NOMO-1 treated with dmso at 0.1 percent for 144 hours (cell line): Measurements from ENCODE around the gene KCNE4.

Experiments
- DNase-seq: peaks from one replicate; lab custom pipeline; 2025; ENCODE audit not compliant: unreplicated experiment; lab: John Stamatoyannopoulos, UW

KCNE4 gene

DNA sequence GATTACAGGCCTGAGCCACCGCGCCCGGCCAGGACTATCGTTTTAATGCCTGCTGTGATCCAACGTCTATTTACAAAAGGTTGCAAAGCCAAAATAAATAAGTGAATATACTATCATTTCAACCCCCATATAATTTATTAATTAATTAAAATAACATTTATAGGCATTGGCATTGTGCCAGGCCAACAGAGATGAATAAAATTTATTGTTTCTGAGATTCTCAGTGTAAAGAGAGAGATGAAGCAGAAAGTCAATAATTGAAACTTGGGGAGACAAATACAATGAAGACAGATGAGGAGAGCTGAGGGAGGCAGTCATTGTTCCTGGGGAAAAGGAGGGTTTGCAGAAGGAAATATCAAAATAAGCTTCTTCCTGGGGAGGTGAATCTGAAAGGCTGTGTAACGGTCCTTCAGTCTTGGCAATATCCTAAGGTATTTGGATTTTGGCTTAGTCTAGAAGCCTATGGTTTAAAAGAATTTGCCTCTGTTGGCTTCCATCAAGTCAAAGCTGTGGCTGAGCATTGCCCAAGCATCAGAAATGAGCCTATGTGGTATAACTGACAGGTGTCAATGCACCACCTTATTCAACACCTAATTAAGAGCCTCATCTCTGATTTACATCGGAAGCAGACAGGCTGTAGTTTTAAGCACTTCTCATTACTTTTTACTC lies 31.5 kb downstream of the KCNE4 start:
- DNase-seq, result no peak

DNA sequence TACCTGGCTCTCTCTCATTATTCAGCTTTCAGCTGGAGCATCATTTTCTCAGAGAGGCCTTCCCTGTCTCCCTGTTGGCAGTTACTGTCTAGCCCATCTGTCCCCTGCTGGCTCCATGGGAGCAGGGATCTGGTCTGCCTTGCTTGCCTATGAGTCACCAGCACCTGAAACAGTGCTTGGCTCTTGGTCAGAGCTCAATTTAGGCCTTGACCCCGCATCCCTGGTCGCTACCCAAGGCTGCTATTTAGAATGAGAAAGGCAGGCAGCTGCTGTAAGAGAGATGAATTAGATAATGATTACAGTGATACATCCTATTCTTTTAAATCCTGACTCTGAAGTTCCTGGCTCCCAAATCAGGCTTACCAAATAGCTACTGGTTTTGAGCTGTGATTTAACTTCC lies 32.9 kb downstream of the KCNE4 start:
- no peak for DNase-seq

DNA sequence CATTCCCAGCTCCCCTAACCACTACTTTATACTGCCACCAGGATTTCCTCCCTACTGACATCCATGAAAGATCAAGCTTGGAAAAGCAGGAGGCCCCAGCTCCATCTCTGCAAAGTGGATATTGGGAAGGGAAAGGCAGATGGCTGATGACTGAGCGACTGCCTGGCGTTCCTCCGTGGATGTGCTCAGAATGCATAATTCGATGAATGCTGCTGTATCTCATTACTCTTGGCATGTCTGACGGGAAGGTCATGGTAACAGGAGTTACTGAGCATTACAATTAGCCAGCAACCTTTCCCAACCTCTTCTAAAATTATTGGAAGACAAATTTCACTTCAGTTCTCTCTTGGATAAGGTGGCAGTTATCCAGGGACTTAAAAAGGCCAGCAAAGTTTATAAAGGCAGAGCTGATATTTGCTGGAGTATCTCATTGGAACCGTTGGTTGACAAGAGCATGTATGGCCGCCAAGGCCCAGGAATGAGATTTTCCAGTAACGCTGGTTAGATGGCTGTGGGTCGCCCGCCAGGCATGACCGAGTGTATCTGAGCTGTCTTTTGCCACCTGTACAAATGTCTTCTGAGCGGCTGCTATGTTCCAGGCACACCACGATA lies 34.5 kb downstream of the KCNE4 start:
- DNase-seq, result no peak

- no peak for DNase-seq
These were observed 35.5 kb downstream of the KCNE4 start for GRCh38 chr2:223087466-223087865.

DNA sequence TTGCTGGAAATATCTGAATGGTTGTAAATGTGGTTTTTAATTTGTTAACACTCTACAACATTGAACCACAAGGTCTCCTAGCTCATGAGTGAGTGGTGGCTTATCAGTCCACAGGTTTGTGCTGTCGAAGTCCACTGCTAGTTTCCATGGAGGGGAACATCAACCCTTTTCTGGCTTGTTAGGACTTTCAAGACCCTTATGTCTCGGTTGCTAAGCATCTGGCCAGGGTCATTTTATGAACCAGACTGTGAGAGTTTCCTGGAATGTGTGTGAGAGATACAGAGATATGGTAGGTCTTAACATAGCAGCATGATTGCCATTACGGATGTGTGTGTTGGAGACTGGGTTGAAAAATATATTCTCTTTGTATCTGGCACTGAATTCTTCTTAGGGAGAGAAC lies 36.9 kb downstream of the KCNE4 start:
- DNase-seq, result no peak

DNA sequence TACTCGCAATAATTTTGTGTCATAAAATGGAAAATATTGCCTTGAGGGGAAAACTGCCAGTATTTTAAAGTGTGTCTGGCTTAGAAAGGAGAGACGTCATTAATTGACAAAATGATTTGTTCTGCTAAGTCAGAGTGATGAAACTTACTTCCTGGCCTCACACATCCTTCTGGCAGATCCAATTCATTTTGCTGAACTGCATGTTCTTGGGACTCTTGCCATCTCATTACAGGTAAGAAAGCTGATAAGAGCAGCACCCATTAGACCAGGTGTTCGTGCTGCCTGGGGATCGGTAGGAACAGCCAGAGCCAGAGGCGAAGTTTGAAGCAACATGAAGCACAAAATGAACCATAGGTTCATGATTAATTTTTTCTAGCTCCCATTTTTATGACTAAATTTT lies 38.0 kb downstream of the KCNE4 start:
- no peak for DNase-seq

- DNase-seq, result no peak
These were observed 38.7 kb downstream of the KCNE4 start for GRCh38 chr2:223090540-223091235.

- no peak for DNase-seq
These were observed 40.7 kb downstream of the KCNE4 start for GRCh38 chr2:223092667-223093066.

DNA sequence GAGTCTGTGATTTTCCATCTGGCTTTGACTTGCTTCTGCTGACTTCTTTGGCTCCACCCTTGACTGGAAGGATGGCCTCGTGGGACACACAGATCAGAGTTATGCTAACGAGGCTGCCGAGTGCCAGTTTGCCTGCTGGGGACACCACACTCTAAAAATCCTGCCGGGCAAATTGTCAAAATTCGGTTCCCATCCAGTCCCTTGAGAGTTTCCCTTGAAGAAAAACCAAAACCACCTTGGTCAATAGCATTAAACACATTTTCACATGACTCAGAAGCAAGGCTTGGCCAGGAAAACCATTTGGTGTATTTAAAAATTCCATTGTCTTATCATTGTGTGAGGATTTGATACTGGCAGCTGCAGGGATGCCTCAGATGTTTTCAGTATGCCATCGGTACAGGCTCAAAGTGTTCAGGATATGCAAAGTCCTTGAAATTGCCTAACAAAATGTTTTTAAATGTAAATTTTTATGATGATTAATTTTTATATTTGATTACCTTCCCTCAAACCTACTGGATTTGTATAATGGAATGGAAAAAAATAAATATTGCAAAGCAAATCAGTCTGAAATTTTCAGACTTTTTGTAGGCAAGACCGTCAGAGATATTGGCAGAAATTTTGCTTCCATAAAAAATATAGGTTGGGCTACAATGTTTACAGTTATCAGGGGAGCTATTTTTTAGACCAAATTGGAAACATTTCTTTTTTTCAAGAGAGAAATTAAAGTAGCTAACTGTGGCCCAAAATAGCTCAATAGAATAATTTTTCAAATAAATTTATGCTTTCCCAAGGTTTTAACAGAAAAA lies 41.6 kb downstream of the KCNE4 start:
- DNase-seq, result no peak

- DNase-seq, result no peak
These were observed 43.2 kb downstream of the KCNE4 start for GRCh38 chr2:223095207-223095606.

DNA sequence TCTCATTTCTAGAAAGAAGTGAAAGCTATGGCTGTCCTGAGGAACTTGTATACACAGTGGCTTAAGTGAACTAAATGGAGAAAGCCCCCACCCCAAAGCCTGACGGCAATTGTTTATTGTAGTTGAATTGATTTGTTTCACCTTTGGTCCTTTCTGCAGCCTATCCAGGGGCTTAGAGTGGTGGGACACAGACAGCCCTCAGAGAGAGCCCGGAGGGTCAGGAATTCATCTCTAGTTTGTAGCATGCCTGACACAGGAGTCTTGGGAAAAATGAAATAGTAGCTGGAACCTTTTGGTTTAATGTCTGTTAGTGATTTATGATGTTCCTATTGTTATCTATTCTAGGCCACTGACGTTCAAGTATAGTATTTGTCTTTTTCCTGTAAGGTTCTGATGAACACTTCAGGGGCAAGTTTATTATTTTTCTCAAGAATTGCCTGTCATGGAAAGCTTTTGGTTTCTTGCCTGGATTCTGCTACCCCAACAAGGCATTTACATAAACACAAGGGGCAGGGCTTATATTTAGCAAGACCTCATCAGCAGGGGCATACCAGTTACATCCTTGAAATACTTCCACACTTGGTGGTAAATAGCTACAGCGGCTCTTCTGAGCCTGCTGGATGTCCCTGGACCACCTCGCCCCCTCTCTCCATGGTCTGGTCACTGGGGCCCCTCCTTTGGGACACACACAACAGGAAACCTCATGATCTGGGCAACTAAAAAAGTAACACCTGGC lies 44.4 kb downstream of the KCNE4 start:
- DNase-seq, result no peak

DNA sequence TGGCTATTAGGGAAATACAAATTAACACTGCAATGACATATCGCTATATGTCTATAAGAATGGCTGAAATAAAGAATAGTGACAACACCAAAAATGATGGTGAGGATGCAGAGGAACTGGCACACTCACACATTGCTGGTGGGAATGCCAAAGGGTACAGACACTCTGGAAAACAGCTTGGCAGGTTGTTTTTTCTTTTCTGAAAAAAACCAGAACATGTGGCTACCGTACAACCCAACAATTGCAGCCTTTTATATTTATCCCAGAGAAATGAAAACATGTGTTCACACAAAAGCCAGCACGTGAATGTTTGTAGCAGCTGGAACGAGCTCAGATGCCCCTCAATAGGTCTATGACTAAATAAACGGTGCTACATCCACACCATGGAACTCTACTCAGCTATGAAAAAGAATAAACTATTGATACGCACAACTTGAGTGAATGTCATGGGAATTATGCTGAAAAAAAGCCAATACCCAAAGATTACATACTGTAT lies 45.9 kb downstream of the KCNE4 start:
- no peak for DNase-seq

- no peak for DNase-seq
These were observed 47.6 kb downstream of the KCNE4 start for GRCh38 chr2:223099561-223099960.

DNA sequence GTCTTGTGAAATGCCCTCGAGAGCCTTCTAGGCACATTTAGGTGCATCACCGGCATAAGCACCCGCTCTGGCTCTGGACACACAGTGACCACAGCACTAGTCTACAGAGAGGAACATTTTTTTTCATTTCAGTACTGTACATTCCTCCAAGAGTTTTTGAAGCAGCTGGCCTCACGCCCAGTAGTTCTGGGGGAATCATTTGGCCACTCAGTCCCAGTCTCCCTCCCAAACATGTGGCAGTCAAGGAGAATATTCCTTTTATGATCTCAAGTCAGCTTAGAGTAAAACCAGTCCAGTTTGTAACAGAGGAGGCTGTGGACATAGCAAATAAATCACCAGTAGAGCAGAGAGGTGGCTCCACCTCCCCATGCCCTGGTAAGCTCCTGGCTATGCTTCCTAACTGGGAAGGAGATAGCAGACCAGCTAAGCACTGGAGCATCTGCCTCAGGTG lies 48.1 kb downstream of the KCNE4 start:
- no peak for DNase-seq

DNA sequence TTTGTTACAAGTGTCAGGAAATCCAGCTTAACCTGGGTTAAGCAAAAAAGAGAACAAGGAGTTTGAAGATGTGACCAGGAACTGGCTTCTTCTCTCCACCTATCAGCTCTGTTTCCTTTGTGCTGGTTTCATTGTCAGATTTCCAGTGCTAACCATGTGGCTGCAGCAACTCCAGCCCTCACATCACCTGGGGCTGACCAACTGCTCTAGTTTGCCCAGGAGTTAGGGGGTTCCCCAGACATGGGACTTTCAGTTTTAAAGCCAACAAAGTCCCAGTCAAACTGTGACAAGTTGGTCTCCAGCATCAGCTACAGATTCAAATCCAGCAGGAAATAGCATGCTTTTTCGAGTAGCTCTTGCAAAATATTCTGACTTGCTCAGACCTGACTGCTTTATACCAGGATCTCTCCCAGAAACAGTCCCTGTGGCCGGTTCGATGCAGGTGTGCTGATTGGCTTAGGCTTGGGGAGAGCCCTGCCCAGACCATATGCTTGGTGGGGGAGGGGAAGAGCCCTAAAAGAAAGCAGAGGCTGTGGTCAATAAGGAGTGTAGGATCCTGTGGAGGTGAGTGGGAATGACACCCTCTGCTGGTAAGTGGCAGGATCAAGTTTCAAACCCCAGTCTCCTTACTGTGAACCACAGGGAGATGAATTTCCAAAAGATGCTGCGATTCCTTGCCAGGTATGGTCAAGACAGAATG lies 49.5 kb downstream of the KCNE4 start:
- no peak for DNase-seq

- no peak for DNase-seq
These were observed 50.0 kb downstream of the KCNE4 start for GRCh38 chr2:223102040-223102400.

DNA sequence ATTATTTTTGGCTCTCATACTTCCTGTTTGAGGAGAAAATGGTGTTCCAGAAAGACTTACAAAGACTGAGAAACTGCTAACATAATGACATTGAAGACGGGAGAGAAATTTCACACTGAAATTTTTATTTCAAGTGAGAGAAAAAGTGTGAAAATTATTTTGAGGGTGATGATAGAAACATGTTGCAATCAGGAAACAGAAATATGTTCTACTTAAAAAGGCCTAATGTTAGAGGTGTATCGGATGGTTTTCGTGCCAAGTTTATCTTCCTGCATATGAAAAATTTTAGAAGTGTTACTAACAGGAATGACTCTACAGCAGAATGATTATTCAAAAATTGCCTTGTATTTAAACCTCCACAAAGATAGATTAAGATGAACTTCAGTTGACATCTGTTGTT lies 50.5 kb downstream of the KCNE4 start:
- no peak for DNase-seq

DNA sequence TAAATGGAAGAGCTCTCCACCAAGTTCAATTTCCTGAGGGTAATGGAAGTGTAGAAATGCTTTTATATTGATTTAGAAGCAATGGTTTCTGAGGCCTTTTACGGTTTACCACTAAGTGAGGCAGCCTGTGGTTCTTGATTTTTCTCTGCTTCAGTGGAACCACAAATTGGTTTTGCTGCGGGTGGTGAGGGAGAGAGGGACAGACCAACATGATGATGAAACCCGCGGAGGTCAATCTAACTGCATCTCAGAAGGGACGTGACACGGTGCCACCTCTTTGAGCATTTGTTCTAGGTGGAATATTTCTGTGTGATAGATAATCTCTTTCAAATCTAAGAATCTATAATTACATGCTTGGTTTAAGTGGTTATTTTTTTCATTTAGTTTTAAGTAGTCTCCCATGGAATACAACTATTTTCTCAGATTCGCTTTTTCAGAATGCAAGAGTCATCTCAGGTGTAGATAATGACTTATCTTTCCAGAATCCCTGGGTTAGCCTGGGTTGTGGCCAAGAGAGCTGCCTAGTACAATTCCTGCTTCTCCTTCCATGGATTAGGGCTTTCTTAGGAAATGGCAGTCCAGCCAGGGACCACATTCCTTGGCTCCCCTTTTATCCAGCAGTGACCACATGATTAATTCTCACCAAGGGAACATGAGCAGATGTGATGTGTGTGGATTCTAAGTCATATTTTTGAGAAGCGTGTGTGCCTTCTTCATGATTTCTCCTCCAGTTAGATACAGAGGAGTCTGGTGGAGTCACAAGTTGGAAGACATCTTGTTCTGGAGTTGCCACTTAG lies 52.5 kb downstream of the KCNE4 start:
- peak; percentile 16 for DNase-seq
